GM12878 (cell line): ENCODE results near the gene NXN. TPM values are rescaled to one million over a fixed set of nuclear protein-coding genes. Genes with fewer than 3 reads are reported as not detected.

Source experiments
- ATAC-seq: fragments of 200-7000 bp; cut with Tn5 transposase; 3 replicates; pipeline ENCODE4 v1.9.1; 2020; ENCODE audit warnings: mild to moderate bottlenecking, moderate library complexity
- BruUV-seq: library from RNA; stranded (reverse); fragments of 400-500 nt; replicated peaks from 2 replicates; lab custom pipeline; 2021; lab: Mats Ljungman, UMichigan
- CTCF ChIA-PET: fragments of 300-600 bp; sonication (Branson Sonifier 250); formaldehyde crosslinking; extraction: SDS; loops from one replicate; lab custom pipeline; 2021; ENCODE audit warnings: inconsistent platforms; lab: Yijun Ruan, JAX
- POLR2A ChIA-PET: fragments of 350-600 bp; formaldehyde crosslinking; extraction: SDS; loops from one replicate; lab custom pipeline; 2021; ENCODE audit warnings: inconsistent platforms; lab: Charles Lee
- RAD21 ChIA-PET: fragments of 300-600 bp; sonication (Branson Sonifier 250); formaldehyde crosslinking; loops from one replicate; lab custom pipeline; 2023; ENCODE audit warnings: antibody characterized with exemption; ENCODE audit not compliant: unreplicated experiment; lab: Charles Lee
- SMC1A ChIA-PET: fragments of 300-600 bp; sonication (Branson Sonifier 250); formaldehyde crosslinking; loops from one replicate; lab custom pipeline; 2023; ENCODE audit not compliant: unreplicated experiment, uncharacterized antibody; lab: Charles Lee
- DNase-seq: peaks from one replicate; pipeline ENCODE4 v3.0.0-alpha.2; 2011; ENCODE audit warnings: low read depth, low spot score
- FAIRE-seq: peaks from 3 replicates; lab custom pipeline; 2011; peaks lifted over from hg19 to GRCh38; lab: Jason Lieb, UNC
- H2AFZ ChIP-seq: 2 replicates; pipeline ENCODE4 v1.6.0; 2011; ENCODE audit warnings: low read depth, low read length, control low read depth; ENCODE audit not compliant: control insufficient read depth
- H3K27ac ChIP-seq: 2 replicates; pipeline ENCODE4 v1.5.1; 2011; ENCODE audit warnings: control low read depth; ENCODE audit not compliant: control insufficient read depth, insufficient read depth
- H3K27me3 ChIP-seq, 2 experiments: replicated peaks in 1 of 2; 2 replicates each; pipeline versions ENCODE4 v1.6.0 to v1.6.1; 2011; ENCODE audit warnings: low read length in 1 of 2; ENCODE audit not compliant: control insufficient read depth in 2 of 2, insufficient read depth in 2 of 2
- H3K36me3 ChIP-seq, 2 experiments: 2 replicates each; pipeline ENCODE4 v1.5.1; 2011; ENCODE audit warnings: low read length in 1 of 2; ENCODE audit not compliant: control insufficient read depth in 2 of 2, insufficient read depth in 2 of 2
- H3K4me1 ChIP-seq: 2 replicates; pipeline ENCODE4 v1.6.1; 2011; ENCODE audit warnings: mild to moderate bottlenecking, low read length, moderate library complexity, mixed read lengths; ENCODE audit not compliant: control insufficient read depth, insufficient read depth
- H3K4me2 ChIP-seq: 2 replicates; pipeline ENCODE4 v1.6.0; 2011; ENCODE audit warnings: control low read depth; ENCODE audit not compliant: control insufficient read depth, insufficient read depth
- H3K4me3 ChIP-seq: fragments of 200-600 bp; sonication (generic); 2 replicates; pipeline ENCODE4 v1.5.1; 2016
- H3K79me2 ChIP-seq: 2 replicates; pipeline ENCODE4 v1.6.0; 2011; ENCODE audit warnings: low read length; ENCODE audit not compliant: control insufficient read depth, insufficient read depth
- H3K9ac ChIP-seq: 2 replicates; pipeline ENCODE4 v1.8.0; 2011; ENCODE audit warnings: low read length, control low read depth, mixed read lengths; ENCODE audit not compliant: control insufficient read depth, insufficient read depth
- H3K9me3 ChIP-seq: replicated peaks from 3 replicates; pipeline ENCODE4 v1.5.1; 2011; ENCODE audit warnings: mild to moderate bottlenecking, low read length; ENCODE audit not compliant: control insufficient read depth, insufficient read depth
- H4K20me1 ChIP-seq: 2 replicates; pipeline ENCODE4 v1.6.0; 2011; ENCODE audit not compliant: control insufficient read depth, insufficient read depth
- MEF2A ChIP-seq: IDR thresholded peaks from 2 replicates; pipeline ENCODE4 v1.6.1; 2011; ENCODE audit warnings: low read depth, mild to moderate bottlenecking, low read length, moderate library complexity; ENCODE audit not compliant: insufficient read depth
- SREBF2 ChIP-seq: IDR thresholded peaks from 2 replicates; pipeline ENCODE4 v1.6.1; 2012; ENCODE audit warnings: mild to moderate bottlenecking, low read length
- TARDBP ChIP-seq: IDR thresholded peaks from 2 replicates; pipeline ENCODE4 v1.6.1; 2016; ENCODE audit warnings: borderline replicate concordance
- YBX1 ChIP-seq: fragments of 450-650 bp; IDR thresholded peaks from 2 replicates; pipeline ENCODE4 v1.6.1; 2016; ENCODE audit warnings: antibody characterized with exemption
- WGBS: methylation state at CpG from one replicate; pipeline ENCODE4 v1.1.6; 2016; ENCODE audit warnings: low lambda C conversion rate; ENCODE audit not compliant: insufficient replicate concordance, insufficient coverage; ENCODE audit errors: missing lambda C conversion rate; 5-methylcytosine and 5-hydroxymethylcytosine counted together
- in situ Hi-C: fragments of 300-500 bp; cut with MboI; formaldehyde crosslinking; loops from 9 replicates; pipeline ENCODE4 v1.14.3; 2018; ENCODE audit warnings: mixed read lengths
- intact Hi-C: fragments of 100-400 bp; cut with micrococcal nuclease; formaldehyde crosslinking; loops from one replicate; pipeline ENCODE4 v1.14.2; 2022; ENCODE audit not compliant: unreplicated experiment
- polyA plus RNA-seq, 11 experiments: library from polyadenylated mRNA; depleted of rRNA in 4 of 11; unstranded in 6 of 11; stranded (reverse) in 5 of 11; fragments of >200 nt; fragmentation: Nextera tagmentation in 4 of 11; fragmentation: Illumina TruSeq in 1 of 11; extraction: Ambion mirVana in 4 of 11; extraction: Trizol in 1 of 11; gene quantifications; 1 replicate in 1 of 11; 2 replicates in 10 of 11; pipeline versions ENCODE4 v1.2.1 to v1.2.3, GENCODE V29; 2011 to 2016; ENCODE audit warnings: inconsistent platforms in 2 of 11, missing spikeins in 2 of 11, low read depth in 1 of 11
- total RNA-seq, 4 experiments: library from RNA; depleted of rRNA in 3 of 4; stranded (reverse); fragments of >200 nt in 3 of 4; fragmentation: Illumina TruSeq in 1 of 4; extraction: Trizol in 1 of 4; gene quantifications; 2 replicates each; pipeline versions ENCODE4 v1.2.1 to v1.2.3, GENCODE V29; 2013 to 2021
- TF ChIP-seq, protein P1 (sequence below): fragments of 450-650 bp; IDR thresholded peaks from 2 replicates; pipeline ENCODE4 v1.6.1; 2016; ENCODE audit warnings: mild to moderate bottlenecking

Gene NXN
- total and polyA plus RNA-seq, 10 of the 15 experiments (the other 5 are each of a cell fraction or from before 2014, with no cell fraction given): 0.04 to 1.2 (median 0.30) TPM

DNA sequence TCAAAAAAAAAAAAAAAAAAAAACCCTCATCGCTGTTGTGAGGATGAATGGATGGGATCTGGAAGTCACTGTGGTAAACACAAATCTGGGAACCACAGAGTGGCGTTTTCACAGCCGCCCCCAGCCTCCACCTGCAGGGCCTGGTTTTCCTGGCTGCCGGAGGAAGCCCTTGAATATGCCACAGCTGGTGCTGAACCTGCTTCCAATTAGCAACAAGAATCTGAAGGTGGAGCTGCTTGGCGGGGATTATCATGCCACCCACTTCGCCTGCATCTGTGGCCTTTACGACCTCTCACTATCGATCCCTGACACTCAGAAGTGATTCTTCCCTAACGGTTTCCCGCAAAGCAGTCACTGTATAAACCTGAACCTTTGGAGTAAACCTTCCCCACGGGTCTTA is 181.3 kb downstream of the NXN start:
- ChIA-PET RAD21 (interaction anchor here (0.8 kb wide), 2 partner anchors 182 kb away, joined by 4 to 5 read pairs; partner anchors contain the start of gene NXN), POLR2A (interaction anchor here (0.6 kb wide), 1 partner anchor 198 kb away, joined by 3 read pairs; no protein-coding TSS in a partner anchor), SMC1A (interaction anchor here (1.1 kb wide), 1 partner anchor 182 kb away, joined by 5 read pairs; the partner anchor contains the start of gene NXN), CTCF (interaction anchor here (6.1 kb wide), 1 partner anchor 182 kb away, joined by 61 read pairs; the partner anchor contains the start of gene NXN)
- WGBS: 57% methylated on average over 11 of the region's 11 CpGs
- no peaks in the 10 kb centered on the region for H3K79me2 ChIP-seq
- no peaks in the 10 kb centered on the region for H3K9me3 ChIP-seq
- ATAC-seq: no peak
- no peak overlapping the region for H3K27ac ChIP-seq
- no peak overlapping the region for H3K9ac ChIP-seq
- no peaks in the 10 kb centered on the region for H3K27me3 ChIP-seq
- no peaks in the 10 kb centered on the region for H3K4me1 ChIP-seq
- H4K20me1 ChIP-seq: no peaks in the 10 kb centered on the region
- no peak for FAIRE-seq
- no peak overlapping the region for H3K4me3 ChIP-seq
- no peak for DNase-seq
- no peaks in the 10 kb centered on the region for H3K36me3 ChIP-seq
- no peak overlapping the region for H3K4me2 ChIP-seq
- no TSS peak for BruUV-seq
- H2AFZ ChIP-seq: no peak overlapping the region
- in situ Hi-C loops: loop anchor here (5.0 kb wide), 1 partner anchor 189 kb away; no protein-coding TSS in a partner anchor
- TF ChIP-seq MEF2A (no peak), SREBF2 (no peak), YBX1 (no peak), TARDBP (no peak)
- TF ChIP-seq, protein P1, sequence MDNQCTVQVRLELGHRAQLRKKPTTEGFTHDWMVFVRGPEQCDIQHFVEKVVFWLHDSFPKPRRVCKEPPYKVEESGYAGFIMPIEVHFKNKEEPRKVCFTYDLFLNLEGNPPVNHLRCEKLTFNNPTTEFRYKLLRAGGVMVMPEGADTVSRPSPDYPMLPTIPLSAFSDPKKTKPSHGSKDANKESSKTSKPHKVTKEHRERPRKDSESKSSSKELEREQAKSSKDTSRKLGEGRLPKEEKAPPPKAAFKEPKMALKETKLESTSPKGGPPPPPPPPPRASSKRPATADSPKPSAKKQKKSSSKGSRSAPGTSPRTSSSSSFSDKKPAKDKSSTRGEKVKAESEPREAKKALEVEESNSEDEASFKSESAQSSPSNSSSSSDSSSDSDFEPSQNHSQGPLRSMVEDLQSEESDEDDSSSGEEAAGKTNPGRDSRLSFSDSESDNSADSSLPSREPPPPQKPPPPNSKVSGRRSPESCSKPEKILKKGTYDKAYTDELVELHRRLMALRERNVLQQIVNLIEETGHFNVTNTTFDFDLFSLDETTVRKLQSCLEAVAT: no peak
- intact Hi-C loops: no loop called here
